Activated CD8-positive, alpha-beta memory T cell treated with anti-CD3 and anti-CD28 coated beads for 4 hours (primary cell): ENCODE measurements around the gene TIMM13.

Experiments used
- DNase-seq, 2 donors: peaks; one replicate each; pipeline ENCODE4 v3.0.0-alpha.2; 2020; ENCODE audit warnings: low read depth in 2 of 2

The TIMM13 gene

DNA sequence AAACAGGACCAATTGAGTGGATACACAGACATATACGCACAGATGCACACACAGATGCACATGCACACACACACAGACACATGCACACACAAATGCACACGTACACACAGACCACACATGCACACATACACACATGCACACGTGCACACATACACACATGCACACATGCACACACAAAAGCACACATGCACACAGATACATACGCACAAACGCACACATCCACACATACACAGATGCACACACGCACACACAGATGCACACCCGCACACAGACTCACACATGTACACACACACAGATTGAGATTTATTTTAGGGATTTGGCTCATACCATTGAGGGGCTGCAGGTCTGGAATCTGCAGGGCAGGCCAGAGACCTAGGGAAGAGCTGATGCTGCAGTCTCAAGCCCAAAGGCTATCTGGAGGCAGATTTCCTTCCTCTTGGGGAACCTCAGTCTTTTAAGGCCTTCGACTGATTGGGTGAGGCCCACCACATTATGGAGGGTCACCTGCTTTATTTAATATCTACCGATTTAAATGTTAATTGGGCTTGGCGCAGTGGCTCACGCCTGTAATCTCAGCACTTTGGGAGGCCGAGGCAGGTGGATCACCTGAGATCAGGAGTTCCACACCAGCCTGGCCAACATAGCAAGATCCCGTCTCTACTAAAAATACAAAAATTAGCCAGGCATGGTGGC, 44.7 kb downstream of the TIMM13 start:
- DNase-seq, result no peak

DNA sequence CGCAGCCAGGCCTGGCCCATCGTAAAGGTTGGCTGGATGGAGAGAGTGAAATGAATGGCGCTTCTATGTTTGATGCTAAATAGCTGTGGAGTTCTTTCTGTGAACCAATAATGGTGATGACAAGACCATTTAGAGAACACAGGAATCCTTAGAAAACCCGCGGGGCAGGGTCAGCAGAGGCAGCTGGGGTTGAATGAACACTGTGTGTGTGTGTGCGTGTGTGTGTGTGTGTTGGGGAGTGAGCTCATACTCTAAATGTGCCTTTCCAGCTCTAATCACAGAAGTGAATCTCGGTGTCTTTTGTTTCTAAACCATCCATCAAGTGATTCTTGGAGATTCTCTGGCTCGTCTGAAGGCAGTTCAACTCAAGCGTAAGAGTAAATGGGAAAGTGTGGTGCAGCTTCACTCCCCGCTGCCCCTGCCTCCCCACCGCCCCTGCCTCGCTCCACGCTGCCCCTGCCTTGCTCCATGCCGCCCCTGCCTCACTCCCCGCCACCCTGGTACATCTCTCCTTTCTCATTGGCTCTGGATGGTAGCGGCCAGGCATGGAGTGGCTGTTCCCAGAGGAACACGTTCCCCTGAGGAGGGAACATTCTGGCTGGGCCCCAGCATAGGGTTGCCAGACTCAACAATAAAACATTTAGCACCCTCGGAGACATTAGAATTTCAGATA, 46.1 kb downstream of the TIMM13 start:
- no peak for DNase-seq

DNA sequence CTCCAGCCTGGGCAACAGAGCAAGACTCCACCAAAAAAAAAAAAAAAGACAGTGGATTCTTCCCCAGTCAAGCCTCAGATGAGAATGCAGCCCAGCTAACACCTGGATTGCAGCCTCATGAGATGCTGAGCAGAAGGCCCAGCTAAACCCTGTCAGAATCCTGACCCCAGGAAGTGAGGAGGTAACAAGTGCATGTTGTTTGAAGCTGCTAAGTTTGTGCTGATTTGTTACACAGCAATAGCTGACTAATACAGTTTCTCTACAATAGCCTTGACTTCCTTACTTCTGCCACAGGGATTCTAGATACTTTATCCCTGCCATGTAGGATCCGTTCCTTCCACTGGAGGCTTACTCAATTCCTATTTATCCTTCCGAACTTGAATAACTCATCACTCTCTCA, 46.8 kb downstream of the TIMM13 start:
- no peak for DNase-seq

DNA sequence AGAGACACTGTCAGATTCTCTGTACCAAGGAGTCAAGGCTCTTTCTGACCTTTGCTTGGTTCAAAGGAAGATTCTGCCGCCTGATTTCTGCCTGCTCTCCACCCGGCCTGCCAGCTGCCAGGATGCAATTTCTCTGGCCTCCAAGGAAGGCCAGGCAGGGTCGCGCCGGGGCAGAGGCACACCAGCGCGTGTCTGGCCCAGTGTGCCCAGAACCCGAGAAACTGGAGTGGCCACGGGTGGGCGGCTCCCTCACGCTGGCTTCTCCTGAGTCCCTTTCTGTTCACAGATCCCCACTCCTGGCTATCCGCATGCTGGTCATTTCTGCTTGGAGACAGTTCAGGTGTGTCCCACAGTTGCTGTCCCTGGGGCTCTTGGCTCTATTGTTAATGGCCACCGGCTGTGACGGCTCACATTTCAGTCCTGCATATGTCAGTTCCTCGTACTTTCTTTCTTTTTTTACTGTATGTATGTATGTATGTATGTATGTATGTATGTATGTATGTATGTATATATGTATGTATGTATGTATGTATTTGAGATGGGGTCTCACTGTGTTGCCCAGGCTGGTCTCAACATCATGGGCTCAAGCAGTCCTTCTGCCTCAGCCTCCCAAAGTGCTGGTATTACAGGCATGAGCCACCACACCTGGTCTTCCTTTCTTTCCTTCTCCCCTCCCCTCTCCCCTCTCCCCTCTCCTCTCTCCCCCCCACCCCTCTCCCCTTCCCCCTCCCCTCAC, 50.4 kb downstream of the TIMM13 start:
- no peak for DNase-seq
